WTC11 (cell line): ENCODE results near the gene TTYH1. TPM values are rescaled to one million over a fixed set of nuclear protein-coding genes. Genes with fewer than 3 reads are reported as not detected.

Experiments
- ATAC-seq: fragments of 200-7000 bp; cut with Tn5 transposase; 2 replicates; pipeline ENCODE4 v1.10.0; 2021; ENCODE audit warnings: mild to moderate bottlenecking, moderate library complexity
- CTCF ChIA-PET: fragments of 300-600 bp; sonication (Branson Sonifier 250); formaldehyde crosslinking; loops from one replicate; lab custom pipeline; 2021; ENCODE audit warnings: antibody characterized with exemption; lab: Charles Lee
- POLR2A ChIA-PET: fragments of 350-600 bp; sonication (Branson Sonifier 250); formaldehyde crosslinking; loops from one replicate; lab custom pipeline; 2021; ENCODE audit warnings: antibody characterized with exemption; lab: Charles Lee
- DNase-seq: peaks from one replicate; pipeline ENCODE4 v3.0.0; 2021; ENCODE audit warnings: low spot score
- H3K27ac Mint-ChIP-seq: 2 replicates; pipeline ENCODE4 v1.8.0; 2021; ENCODE audit warnings: mixed read lengths
- H3K27me3 Mint-ChIP-seq: 2 replicates; pipeline ENCODE4 v1.8.0; 2021; ENCODE audit warnings: low read depth, mild to moderate bottlenecking, moderate library complexity, mixed read lengths
- H3K36me3 Mint-ChIP-seq: 2 replicates; pipeline ENCODE4 v1.8.0; 2021; ENCODE audit warnings: mixed read lengths
- H3K4me1 Mint-ChIP-seq: 2 replicates; pipeline ENCODE4 v1.8.0; 2022; ENCODE audit warnings: mixed read lengths
- H3K4me3 Mint-ChIP-seq: 2 replicates; pipeline ENCODE4 v1.8.0; 2021; ENCODE audit warnings: mild to moderate bottlenecking, moderate library complexity, mixed read lengths
- H3K9me3 Mint-ChIP-seq: 2 replicates; pipeline ENCODE4 v1.8.0; 2021; ENCODE audit warnings: mixed read lengths
- ATF1 ChIP-seq: sonication (generic); formaldehyde crosslinking; IDR thresholded peaks from 2 replicates; pipeline ENCODE4 v1.8.1; 2023; ENCODE audit warnings: mild to moderate bottlenecking, moderate library complexity, missing genetic modification reagents
- CREB1 ChIP-seq: sonication (generic); formaldehyde crosslinking; IDR thresholded peaks from 2 replicates; pipeline ENCODE4 v1.8.0; 2023; ENCODE audit warnings: mild to moderate bottlenecking, missing genetic modification reagents
- HMGA2 ChIP-seq: fragments of 250-450 bp; sonication (Bioruptor Pico); IDR thresholded peaks from 2 replicates; pipeline ENCODE4 v1.4.0; 2021; ENCODE audit warnings: mild to moderate bottlenecking, moderate library complexity
- NFYB ChIP-seq: sonication (generic); formaldehyde crosslinking; conservative IDR thresholded peaks from 2 replicates; pipeline ENCODE4 v1.8.0; 2022; ENCODE audit warnings: low read depth, missing genetic modification reagents
- SMAD3 ChIP-seq: sonication (generic); formaldehyde crosslinking; IDR thresholded peaks from 2 replicates; pipeline ENCODE4 v1.8.0; 2022; ENCODE audit warnings: missing genetic modification reagents, mild to moderate bottlenecking, borderline replicate concordance
- SMAD4 ChIP-seq: sonication (generic); formaldehyde crosslinking; IDR thresholded peaks from 2 replicates; pipeline ENCODE4 v1.8.0; 2022; ENCODE audit warnings: mild to moderate bottlenecking, missing genetic modification reagents
- SP1 ChIP-seq: sonication (generic); formaldehyde crosslinking; conservative IDR thresholded peaks from 2 replicates; pipeline ENCODE4 v1.8.1; 2022; ENCODE audit warnings: missing genetic modification reagents
- TEAD1 ChIP-seq: sonication (generic); formaldehyde crosslinking; IDR thresholded peaks from 2 replicates; pipeline ENCODE4 v1.8.0; 2022; ENCODE audit warnings: mild to moderate bottlenecking, missing genetic modification reagents
- TP53 ChIP-seq: sonication (generic); formaldehyde crosslinking; IDR thresholded peaks from 2 replicates; pipeline ENCODE4 v1.8.1; 2023; ENCODE audit warnings: mild to moderate bottlenecking, missing genetic modification reagents
- ZNF263 ChIP-seq: sonication (generic); formaldehyde crosslinking; IDR thresholded peaks from 2 replicates; pipeline ENCODE4 v1.8.1; 2022; ENCODE audit warnings: low read depth, mild to moderate bottlenecking, moderate library complexity, missing genetic modification reagents
- total RNA-seq: library from RNA; stranded (reverse); gene quantifications from 3 replicates; pipeline ENCODE4 v1.2.3, GENCODE V29; 2021
- TF ChIP-seq, protein P1 (sequence below): sonication (generic); formaldehyde crosslinking; IDR thresholded peaks from 2 replicates; pipeline ENCODE4 v1.8.1; 2022; ENCODE audit warnings: low read depth, mild to moderate bottlenecking, moderate library complexity, missing genetic modification reagents, borderline replicate concordance
- TF ChIP-seq, protein P2 (sequence below): fragments of 250-450 bp; sonication (Bioruptor Pico); conservative IDR thresholded peaks from 2 replicates; pipeline ENCODE4 v1.9.0; 2021; ENCODE audit warnings: mild to moderate bottlenecking
- TF ChIP-seq, protein P3 (sequence below): sonication (generic); formaldehyde crosslinking; IDR thresholded peaks from 2 replicates; pipeline ENCODE4 v1.8.0; 2022; ENCODE audit warnings: missing genetic modification reagents
- TF ChIP-seq, protein P4 (sequence below): fragments of 250-450 bp; sonication (Bioruptor Pico); IDR thresholded peaks from 2 replicates; pipeline ENCODE4 v1.9.0; 2021; ENCODE audit warnings: mild to moderate bottlenecking, borderline replicate concordance

Gene TTYH1
- total RNA-seq, 1 experiment from 2014 or later, result 37.1 TPM

DNA sequence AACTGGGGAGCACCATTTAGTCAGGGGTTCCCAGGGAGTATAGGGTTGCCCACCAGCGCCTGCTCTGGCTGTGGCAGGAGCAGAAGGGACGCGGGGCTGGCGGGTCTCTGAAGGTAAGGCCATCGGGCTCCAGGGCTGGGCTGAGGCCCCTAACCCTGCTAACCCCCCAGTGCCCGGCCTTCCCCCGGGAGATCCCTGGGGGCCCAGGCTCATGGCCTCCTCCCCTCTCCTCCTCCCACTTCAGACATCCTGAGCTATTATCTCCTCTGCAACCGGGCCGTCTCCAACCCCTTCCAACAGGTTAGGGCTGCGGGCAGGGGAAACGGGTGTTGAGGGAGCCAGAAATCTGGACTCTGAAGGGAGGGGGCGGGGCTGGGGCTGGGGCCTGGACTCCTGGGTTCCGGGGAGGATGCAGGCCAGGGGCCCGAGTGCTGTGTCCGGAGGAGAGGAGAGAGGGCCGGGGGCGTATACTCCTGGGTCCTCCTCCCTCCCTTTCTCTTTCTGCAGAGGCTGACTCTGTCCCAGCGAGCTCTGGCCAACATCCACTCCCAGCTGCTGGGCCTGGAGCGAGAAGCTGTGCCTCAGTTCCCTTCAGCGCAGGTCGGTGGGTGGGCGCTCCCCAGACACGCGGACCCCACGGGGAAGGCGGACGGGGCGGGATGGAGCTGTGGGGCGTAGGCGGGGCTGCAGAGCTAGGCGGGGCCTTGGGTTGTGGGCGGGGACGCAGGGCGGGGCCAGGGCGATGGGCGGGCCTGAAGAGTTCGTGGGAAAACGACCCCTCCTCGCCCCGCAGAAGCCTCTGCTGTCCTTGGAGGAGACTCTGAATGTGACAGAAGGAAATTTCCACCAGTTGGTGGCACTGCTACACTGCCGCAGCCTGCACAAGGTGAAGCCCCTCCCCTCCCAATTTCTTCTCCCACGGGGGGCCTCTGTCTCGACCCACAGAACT lies 15.3 kb downstream of the TTYH1 start:
- H3K9me3 Mint-ChIP-seq, result no peaks in the 10 kb centered on the region
- peaks cover 53% of the 10 kb centered on the region for H3K27me3 Mint-ChIP-seq
- no peak for TF ChIP-seq NFYB (CRISPR knock-in tag)
- peak; percentile 71; the same call in 1 of the 2 replicates for TF ChIP-seq SP1 (CRISPR knock-in tag)
- peak; percentile 46; the same call in 1 of the 2 replicates for TF ChIP-seq ZNF263 (CRISPR knock-in tag)
- ATAC-seq (peak; percentile 85), DNase-seq (peak; percentile 81)
- CTCF ChIA-PET, result interaction anchor here (0.6 to 5.8 kb wide), 16 partner anchors 9 to 1196 kb away, joined by 3 to 58 read pairs (median 8); partner anchors contain the start of genes CDC42EP5, EPS8L1, LENG8 and LENG9
- H3K36me3 Mint-ChIP-seq, result no peaks in the 10 kb centered on the region
- POLR2A ChIA-PET, result interaction anchor here (0.6 to 2.9 kb wide), 3 partner anchors 8 to 526 kb away, joined by 3 to 21 read pairs (median 4); no protein-coding TSS in a partner anchor
- peak overlapping the region; percentile 67 for H3K4me3 Mint-ChIP-seq
- no peak overlapping the region; the same call in 1 of the 2 replicates for H3K27ac Mint-ChIP-seq
- H3K4me1 Mint-ChIP-seq, result peaks cover 29% of the 10 kb centered on the region

- ChIA-PET POLR2A (interaction anchor here (0.6 to 2.9 kb wide), 2 partner anchors 10 to 525 kb away, joined by 4 to 21 read pairs; no protein-coding TSS in a partner anchor), CTCF (interaction anchor here (1.0 to 5.8 kb wide), 9 partner anchors 8 to 43 kb away, joined by 6 to 58 read pairs (median 13); partner anchors contain the start of genes CDC42EP5, LENG8, LENG9 and TTYH1)
- Mint-ChIP-seq H3K27ac (no peak overlapping the region; the same call in 1 of the 2 replicates), H3K4me1 (peaks cover 32% of the 10 kb centered on the region), H3K4me3 (peak overlapping the region; percentile 67), H3K9me3 (no peaks in the 10 kb centered on the region), H3K36me3 (no peaks in the 10 kb centered on the region), H3K27me3 (peaks cover 51% of the 10 kb centered on the region)
- DNase-seq, result no peak
- ATAC-seq, result no peak
- no peak for TF ChIP-seq ATF1 (CRISPR knock-in tag)
- TF ChIP-seq, all 79 proteins: peak for 0
Measured at GRCh38 chr19:54431255-54431838, 16.1 kb downstream of the TTYH1 start.

GRCh38 chr19:54432144-54432738 lies 17.0 kb downstream of the TTYH1 start:
- H3K9me3 Mint-ChIP-seq, result no peaks in the 10 kb centered on the region
- TF ChIP-seq CREB1 (CRISPR knock-in tag), result no peak
- TF ChIP-seq TP53, result no peak
- TF ChIP-seq TEAD1 (CRISPR knock-in tag), result no peak
- TF ChIP-seq, protein P1, sequence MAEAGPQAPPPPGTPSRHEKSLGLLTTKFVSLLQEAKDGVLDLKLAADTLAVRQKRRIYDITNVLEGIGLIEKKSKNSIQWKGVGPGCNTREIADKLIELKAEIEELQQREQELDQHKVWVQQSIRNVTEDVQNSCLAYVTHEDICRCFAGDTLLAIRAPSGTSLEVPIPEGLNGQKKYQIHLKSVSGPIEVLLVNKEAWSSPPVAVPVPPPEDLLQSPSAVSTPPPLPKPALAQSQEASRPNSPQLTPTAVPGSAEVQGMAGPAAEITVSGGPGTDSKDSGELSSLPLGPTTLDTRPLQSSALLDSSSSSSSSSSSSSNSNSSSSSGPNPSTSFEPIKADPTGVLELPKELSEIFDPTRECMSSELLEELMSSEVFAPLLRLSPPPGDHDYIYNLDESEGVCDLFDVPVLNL (CRISPR knock-in tag), result no peak
- no peak for TF ChIP-seq SMAD3 (CRISPR knock-in tag)
- TF ChIP-seq, protein P2, sequence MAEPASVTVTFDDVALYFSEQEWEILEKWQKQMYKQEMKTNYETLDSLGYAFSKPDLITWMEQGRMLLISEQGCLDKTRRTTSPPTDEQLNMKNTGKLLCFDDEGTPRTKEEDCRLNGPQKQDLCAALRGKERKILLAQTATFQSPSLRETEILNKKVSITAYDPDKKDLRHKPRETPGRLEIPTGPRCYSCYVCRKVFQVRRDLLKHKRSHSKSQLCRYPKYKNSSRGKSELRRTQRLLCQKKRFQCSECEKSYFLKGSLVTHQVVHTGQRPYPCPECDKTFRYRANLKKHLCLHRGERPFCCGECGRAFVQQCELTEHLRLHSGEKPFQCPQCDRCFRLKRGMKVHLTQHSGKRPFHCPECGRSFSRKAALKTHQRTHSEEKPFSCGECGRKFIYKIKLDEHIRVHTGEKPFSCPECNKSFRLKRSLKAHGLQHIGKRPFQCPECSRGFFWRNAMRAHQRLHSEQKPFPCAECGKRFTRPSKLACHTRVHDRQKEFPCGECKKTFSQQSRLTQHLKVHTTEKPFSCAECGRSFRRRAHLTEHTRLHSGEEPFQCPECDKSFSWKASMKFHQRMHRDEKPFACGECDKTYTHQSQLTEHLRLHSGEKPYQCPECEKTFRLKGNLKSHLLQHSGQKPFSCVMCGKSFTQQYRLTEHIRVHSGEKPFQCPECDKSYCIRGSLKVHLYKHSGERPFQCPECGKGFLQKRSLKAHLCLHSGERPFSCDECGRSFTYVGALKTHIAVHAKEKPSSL (CRISPR knock-in tag), result no peak
- no peak for TF ChIP-seq HMGA2 (CRISPR knock-in tag)
- TF ChIP-seq, protein P3, sequence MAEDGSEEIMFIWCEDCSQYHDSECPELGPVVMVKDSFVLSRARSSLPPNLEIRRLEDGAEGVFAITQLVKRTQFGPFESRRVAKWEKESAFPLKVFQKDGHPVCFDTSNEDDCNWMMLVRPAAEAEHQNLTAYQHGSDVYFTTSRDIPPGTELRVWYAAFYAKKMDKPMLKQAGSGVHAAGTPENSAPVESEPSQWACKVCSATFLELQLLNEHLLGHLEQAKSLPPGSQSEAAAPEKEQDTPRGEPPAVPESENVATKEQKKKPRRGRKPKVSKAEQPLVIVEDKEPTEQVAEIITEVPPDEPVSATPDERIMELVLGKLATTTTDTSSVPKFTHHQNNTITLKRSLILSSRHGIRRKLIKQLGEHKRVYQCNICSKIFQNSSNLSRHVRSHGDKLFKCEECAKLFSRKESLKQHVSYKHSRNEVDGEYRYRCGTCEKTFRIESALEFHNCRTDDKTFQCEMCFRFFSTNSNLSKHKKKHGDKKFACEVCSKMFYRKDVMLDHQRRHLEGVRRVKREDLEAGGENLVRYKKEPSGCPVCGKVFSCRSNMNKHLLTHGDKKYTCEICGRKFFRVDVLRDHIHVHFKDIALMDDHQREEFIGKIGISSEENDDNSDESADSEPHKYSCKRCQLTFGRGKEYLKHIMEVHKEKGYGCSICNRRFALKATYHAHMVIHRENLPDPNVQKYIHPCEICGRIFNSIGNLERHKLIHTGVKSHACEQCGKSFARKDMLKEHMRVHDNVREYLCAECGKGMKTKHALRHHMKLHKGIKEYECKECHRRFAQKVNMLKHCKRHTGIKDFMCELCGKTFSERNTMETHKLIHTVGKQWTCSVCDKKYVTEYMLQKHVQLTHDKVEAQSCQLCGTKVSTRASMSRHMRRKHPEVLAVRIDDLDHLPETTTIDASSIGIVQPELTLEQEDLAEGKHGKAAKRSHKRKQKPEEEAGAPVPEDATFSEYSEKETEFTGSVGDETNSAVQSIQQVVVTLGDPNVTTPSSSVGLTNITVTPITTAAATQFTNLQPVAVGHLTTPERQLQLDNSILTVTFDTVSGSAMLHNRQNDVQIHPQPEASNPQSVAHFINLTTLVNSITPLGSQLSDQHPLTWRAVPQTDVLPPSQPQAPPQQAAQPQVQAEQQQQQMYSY (CRISPR knock-in tag), result no peak
- TF ChIP-seq SMAD4, result no peak
- TF ChIP-seq, protein P4, sequence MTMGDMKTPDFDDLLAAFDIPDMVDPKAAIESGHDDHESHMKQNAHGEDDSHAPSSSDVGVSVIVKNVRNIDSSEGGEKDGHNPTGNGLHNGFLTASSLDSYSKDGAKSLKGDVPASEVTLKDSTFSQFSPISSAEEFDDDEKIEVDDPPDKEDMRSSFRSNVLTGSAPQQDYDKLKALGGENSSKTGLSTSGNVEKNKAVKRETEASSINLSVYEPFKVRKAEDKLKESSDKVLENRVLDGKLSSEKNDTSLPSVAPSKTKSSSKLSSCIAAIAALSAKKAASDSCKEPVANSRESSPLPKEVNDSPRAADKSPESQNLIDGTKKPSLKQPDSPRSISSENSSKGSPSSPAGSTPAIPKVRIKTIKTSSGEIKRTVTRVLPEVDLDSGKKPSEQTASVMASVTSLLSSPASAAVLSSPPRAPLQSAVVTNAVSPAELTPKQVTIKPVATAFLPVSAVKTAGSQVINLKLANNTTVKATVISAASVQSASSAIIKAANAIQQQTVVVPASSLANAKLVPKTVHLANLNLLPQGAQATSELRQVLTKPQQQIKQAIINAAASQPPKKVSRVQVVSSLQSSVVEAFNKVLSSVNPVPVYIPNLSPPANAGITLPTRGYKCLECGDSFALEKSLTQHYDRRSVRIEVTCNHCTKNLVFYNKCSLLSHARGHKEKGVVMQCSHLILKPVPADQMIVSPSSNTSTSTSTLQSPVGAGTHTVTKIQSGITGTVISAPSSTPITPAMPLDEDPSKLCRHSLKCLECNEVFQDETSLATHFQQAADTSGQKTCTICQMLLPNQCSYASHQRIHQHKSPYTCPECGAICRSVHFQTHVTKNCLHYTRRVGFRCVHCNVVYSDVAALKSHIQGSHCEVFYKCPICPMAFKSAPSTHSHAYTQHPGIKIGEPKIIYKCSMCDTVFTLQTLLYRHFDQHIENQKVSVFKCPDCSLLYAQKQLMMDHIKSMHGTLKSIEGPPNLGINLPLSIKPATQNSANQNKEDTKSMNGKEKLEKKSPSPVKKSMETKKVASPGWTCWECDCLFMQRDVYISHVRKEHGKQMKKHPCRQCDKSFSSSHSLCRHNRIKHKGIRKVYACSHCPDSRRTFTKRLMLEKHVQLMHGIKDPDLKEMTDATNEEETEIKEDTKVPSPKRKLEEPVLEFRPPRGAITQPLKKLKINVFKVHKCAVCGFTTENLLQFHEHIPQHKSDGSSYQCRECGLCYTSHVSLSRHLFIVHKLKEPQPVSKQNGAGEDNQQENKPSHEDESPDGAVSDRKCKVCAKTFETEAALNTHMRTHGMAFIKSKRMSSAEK (CRISPR knock-in tag), result no peak

More at GRCh38 chr19:54432144-54432738, 17.0 kb downstream of the TTYH1 start:
- H3K4me3 Mint-ChIP-seq, result no peak overlapping the region
- peaks cover 45% of the 10 kb centered on the region for H3K27me3 Mint-ChIP-seq
- H3K27ac Mint-ChIP-seq, result no peak overlapping the region
- CTCF ChIA-PET, result interaction anchor here (5.8 kb wide), 1 partner anchor 11 kb away, joined by 58 read pairs; no protein-coding TSS in a partner anchor
- DNase-seq (no peak), ATAC-seq (no peak)
- H3K36me3 Mint-ChIP-seq, result no peaks in the 10 kb centered on the region
- peaks cover 39% of the 10 kb centered on the region for H3K4me1 Mint-ChIP-seq
- POLR2A ChIA-PET, result no interaction called here
